Measurements from ENCODE around the gene CDH24. TPM values are rescaled to one million over a fixed set of nuclear protein-coding genes. Genes with fewer than 3 reads are reported as not detected.

Gene CDH24
- total and polyA plus RNA-seq, 9 of the 15 experiments (the other 6 are each of a cell fraction or from before 2014, with no cell fraction given), result 0.04 to 16.2 (median 4.9) TPM

GRCh38 chr14:23052182-23052623 lies 5.1 kb downstream of the CDH24 start (continued):
- TF ChIP-seq MBD2 (IDR thresholded peaks at IDR 0.05; ENCODE audit: borderline replicate concordance, low read depth) (no peak), NFIC (IDR thresholded peaks at IDR 0.05) (0 out of 2 replicates have a peak, but pooled peaks have one; percentile 18), RNF219 (CRISPR knock-in tag; IDR thresholded peaks at IDR 0.05) (no peak), XRCC5 (IDR thresholded peaks at IDR 0.05; ENCODE audit: low read depth, low read length) (no peak), PCBP2 (IDR thresholded peaks at IDR 0.05; ENCODE audit: low read depth, low read length, poor library complexity, severe bottlenecking) (no peak), NKRF (IDR thresholded peaks at IDR 0.05; ENCODE audit: borderline replicate concordance) (no peak), ZKSCAN1 (IDR thresholded peaks at IDR 0.05; ENCODE audit: low read depth, low read length) (no peak), SIRT6 (IDR thresholded peaks at IDR 0.05; ENCODE audit: low read depth, low read length) (no peak), NONO (IDR thresholded peaks at IDR 0.05; ENCODE audit: low read depth in 2 of 2, low read length in 1 of 2) (no peak), MEIS2 (IDR thresholded peaks at IDR 0.05; ENCODE audit: partially characterized antibody) (no peak), PHB (CRISPR knock-in tag; IDR thresholded peaks at IDR 0.05) (no peak), C11orf30 (IDR thresholded peaks at IDR 0.05; ENCODE audit: low read depth) (no peak), SAFB (IDR thresholded peaks at IDR 0.05; ENCODE audit: borderline replicate concordance, low read depth, low read length) (no peak), ZC3H4 (CRISPR knock-in tag; IDR thresholded peaks at IDR 0.05; ENCODE audit: borderline replicate concordance) (no peak), STAG1 (CRISPR knock-in tag; IDR thresholded peaks at IDR 0.05; ENCODE audit: borderline replicate concordance) (peak; percentile 70; the same call in 1 of the 2 replicates), ZNF740 (CRISPR knock-in tag; IDR thresholded peaks at IDR 0.05) (peak; percentile 85), ZNF740 (tag; IDR thresholded peaks at IDR 0.05) (no peak), ZNF239 (CRISPR knock-in tag; IDR thresholded peaks at IDR 0.05) (no peak), IFI16 (CRISPR knock-in tag; IDR thresholded peaks at IDR 0.05) (no peak), TFE3 (CRISPR knock-in tag; IDR thresholded peaks at IDR 0.05) (no peak), FOXA1 (IDR thresholded peaks at IDR 0.05; ENCODE audit: borderline replicate concordance) (no peak), IRF1 (CRISPR knock-in tag; IDR thresholded peaks at IDR 0.05; ENCODE audit: borderline replicate concordance) (no peak), ZNF785 (CRISPR knock-in tag; IDR thresholded peaks at IDR 0.05) (no peak)
